ENCODE data around the gene PRKCA.

GRCh38 chr17:66392783-66393437 lies 90.5 kb downstream of the PRKCA start:
- TF ChIP-seq CTCF (IDR thresholded peaks at IDR 0.05; ENCODE audit: low read depth, low read length, poor library complexity, severe bottlenecking) (no peak), EZH2phosphoT487 (IDR thresholded peaks at IDR 0.05; ENCODE audit: borderline replicate concordance, low read length) (no peak)

All from DOHH2 (cell line).